Panc1 (cell line): ENCODE results near the gene TMEM52. TPM values are rescaled to one million over a fixed set of nuclear protein-coding genes. Genes with fewer than 3 reads are reported as not detected.
A peak's percentile ranks its signal among the peaks of the same experiment; 100 is the strongest.
"Not testable (repeated sequence)": the region's sequence is repeated elsewhere in the genome, so short reads cannot be mapped to it uniquely, and the experiment has no call there.

Experiments used
- ATAC-seq: fragments of 200-7000 bp; cut with Tn5 transposase; 2 replicates; pipeline ENCODE4 v1.9.1; 2020; ENCODE audit warnings: mild to moderate bottlenecking, moderate library complexity
- BruUV-seq: library from RNA; stranded (reverse); fragments of 400-500 nt; replicated peaks from 2 replicates; lab custom pipeline; 2021; lab: Mats Ljungman, UMichigan
- CTCF ChIA-PET: fragments of 300-600 bp; sonication (Branson Sonifier 250); formaldehyde crosslinking; loops from one replicate; lab custom pipeline; 2022; ENCODE audit warnings: antibody characterized with exemption; lab: Charles Lee
- POLR2A ChIA-PET: fragments of 300-600 bp; sonication (Branson Sonifier 250); formaldehyde crosslinking; loops from one replicate; lab custom pipeline; 2022; ENCODE audit warnings: antibody characterized with exemption; lab: Charles Lee
- DNase-seq: peaks from one replicate; pipeline ENCODE4 v3.0.0-alpha.2; 2010; ENCODE audit warnings: low read depth, low spot score
- H3K27ac ChIP-seq: 2 replicates; pipeline ENCODE4 v1.5.1; 2011; ENCODE audit warnings: mild to moderate bottlenecking, low read length, inconsistent platforms
- H3K27me3 ChIP-seq: fragments of 200-500 bp; sonication (Bioruptor generic); 2 replicates; pipeline ENCODE4 v1.6.0; 2014; ENCODE audit warnings: low read length, inconsistent platforms; ENCODE audit not compliant: control insufficient read depth, insufficient read depth
- H3K36me3 ChIP-seq: fragments of 200-500 bp; sonication (Bioruptor generic); 2 replicates; pipeline ENCODE4 v1.5.1; 2014; ENCODE audit warnings: inconsistent platforms, mild to moderate bottlenecking, low read length, moderate library complexity; ENCODE audit not compliant: control insufficient read depth, insufficient read depth
- H3K4me1 ChIP-seq: 2 replicates; pipeline ENCODE4 v1.5.1; 2011; ENCODE audit warnings: inconsistent platforms, mild to moderate bottlenecking, low read length, moderate library complexity; ENCODE audit not compliant: control insufficient read depth, insufficient read depth
- H3K4me3 ChIP-seq, 2 experiments: 2 replicates each; pipeline ENCODE4 v1.5.1; 2011 to 2012; ENCODE audit warnings: low read depth in 2 of 2, low read length in 2 of 2, mild to moderate bottlenecking in 2 of 2, inconsistent platforms in 1 of 2, moderate library complexity in 1 of 2
- H3K9me3 ChIP-seq: fragments of 200-500 bp; sonication (Bioruptor generic); 2 replicates; pipeline ENCODE4 v1.5.1; 2014; ENCODE audit warnings: low read depth, mild to moderate bottlenecking, inconsistent platforms, low read length, moderate library complexity; ENCODE audit not compliant: control insufficient read depth, insufficient read depth
- CTCF ChIP-seq: fragments of 450-650 bp; IDR thresholded peaks from 2 replicates; pipeline ENCODE4 v1.5.1; 2017; ENCODE audit warnings: mild to moderate bottlenecking
- POLR2AphosphoS5 ChIP-seq: IDR thresholded peaks from 2 replicates; pipeline ENCODE4 v1.6.1; 2012; ENCODE audit warnings: mild to moderate bottlenecking, low read depth, low read length, moderate library complexity
- REST ChIP-seq, 2 experiments: IDR thresholded peaks; 2 replicates each; pipeline ENCODE4 v1.6.1; 2011 to 2012; ENCODE audit warnings: low read depth in 2 of 2, control low read depth in 1 of 2, low read length in 1 of 2, mild to moderate bottlenecking in 1 of 2, moderate library complexity in 1 of 2; ENCODE audit not compliant: insufficient read depth in 1 of 2
- SIN3A ChIP-seq: IDR thresholded peaks from 2 replicates; pipeline ENCODE4 v1.6.1; 2012; ENCODE audit warnings: low read depth, mild to moderate bottlenecking, low read length, moderate library complexity, borderline replicate concordance; ENCODE audit not compliant: insufficient read depth
- TCF7L2 ChIP-seq: IDR thresholded peaks from 2 replicates; pipeline ENCODE4 v1.6.1; 2011; ENCODE audit warnings: mild to moderate bottlenecking, low read depth, low read length, inconsistent platforms
- in situ Hi-C: cut with HindIII; loops from 2 replicates; pipeline ENCODE4 v1.10.0; 2016; ENCODE audit warnings: low sequenced_read_pairs, low pct_unique_long_range_greater_than_20kb
- intact Hi-C: fragments of 100-400 bp; cut with micrococcal nuclease; formaldehyde crosslinking; loops from one replicate; pipeline ENCODE4 v1.10.0; 2022; ENCODE audit not compliant: unreplicated experiment
- total RNA-seq: library from RNA; stranded (reverse); gene quantifications from one replicate; pipeline ENCODE4 v1.2.1, GENCODE V29; 2021; ENCODE audit not compliant: unreplicated experiment

The TMEM52 gene
- total RNA-seq, 1 experiment from 2014 or later, result 2.5 TPM

- CTCF ChIA-PET, result no interaction called here
- peak; percentile 45 for ATAC-seq
- intact Hi-C loops (no loop called here), in situ Hi-C loops (loop anchor here (5.0 kb wide), 1 partner anchor 68 kb away; no protein-coding TSS in a partner anchor)
- Histone ChIP-seq H3K4me3 (peak overlapping the region; percentile 62 to 80), H3K4me1 (peaks cover 50% of the 10 kb centered on the region), H3K27me3 (no peaks in the 10 kb centered on the region), H3K27ac (peak overlapping the region; percentile 91), H3K36me3 (peaks cover 4% of the 10 kb centered on the region; the same call in 1 of the 2 replicates), H3K9me3 (no peaks in the 10 kb centered on the region)
- BruUV-seq, result no TSS peak
- POLR2A ChIA-PET, result no interaction called here
- peak; percentile 60; the same call in 1 of the 2 replicates for TF ChIP-seq POLR2AphosphoS5
- peak; percentile 76 for TF ChIP-seq TCF7L2
- TF ChIP-seq SIN3A, result 0 out of 2 replicates have a peak, but pooled peaks have one; percentile 33
- no peak for TF ChIP-seq CTCF
- no peak for TF ChIP-seq REST (IDR thresholded peaks at IDR 0.05; ENCODE audit: insufficient read depth in 1 of 2, low read depth in 2 of 2, low read length in 1 of 2)
- DNase-seq, result no peak
Observed at GRCh38 chr1:1889847-1890505, 29.1 kb downstream of the TMEM52 start.

GRCh38 chr1:1889090-1889750 is 29.9 kb downstream of the TMEM52 start:
- Histone ChIP-seq H3K4me1 (peaks cover 43% of the 10 kb centered on the region), H3K27me3 (no peaks in the 10 kb centered on the region), H3K9me3 (no peaks in the 10 kb centered on the region), H3K27ac (peak overlapping the region; percentile 91), H3K36me3 (peaks cover 4% of the 10 kb centered on the region; the same call in 1 of the 2 replicates), H3K4me3 (peak overlapping the region; percentile 62 to 80)
- TF ChIP-seq SIN3A (no peak), CTCF (no peak), POLR2AphosphoS5 (no peak), REST (IDR thresholded peaks at IDR 0.05; ENCODE audit: insufficient read depth in 1 of 2, low read depth in 2 of 2, low read length in 1 of 2) (no peak), TCF7L2 (no peak)
- TSS peak; percentile 77 for BruUV-seq
- ChIA-PET CTCF (no interaction called here), POLR2A (no interaction called here)
- in situ Hi-C loops (loop anchor here (5.0 kb wide), 1 partner anchor 67 kb away; no protein-coding TSS in a partner anchor), intact Hi-C loops (no loop called here)
- no peak for ATAC-seq
- DNase-seq, result no peak

GRCh38 chr1:1883890-1884289 is 35.2 kb downstream of the TMEM52 start:
- intact Hi-C loops, DNase-seq, H3K27ac ChIP-seq, POLR2A ChIA-PET, H3K4me3 ChIP-seq, BruUV-seq, ATAC-seq, CTCF ChIA-PET, H3K36me3 ChIP-seq, H3K9me3 ChIP-seq, H3K27me3 ChIP-seq, in situ Hi-C loops: not testable (repeated sequence)
- peaks cover 34% of the 10 kb centered on the region for H3K4me1 ChIP-seq
